DOHH2 (cell line): ENCODE results near the gene FAIM2.

ENCODE experiments used
- H3F3A ChIP-seq: fragments of 200-600 bp; sonication (generic), shearing (Covaris generic); 2 replicates; pipeline ENCODE4 v1.6.0; 2016; ENCODE audit warnings: antibody characterized with exemption, mild to moderate bottlenecking; ENCODE audit not compliant: control insufficient read depth, insufficient read depth
- H3K27ac ChIP-seq: fragments of 200-600 bp; sonication (generic); 2 replicates; pipeline ENCODE4 v1.5.1; 2014; ENCODE audit warnings: low read depth, mild to moderate bottlenecking, low read length, moderate library complexity
- H3K27me3 ChIP-seq: fragments of 200-600 bp; sonication (generic); 2 replicates; pipeline ENCODE4 v1.6.1; 2014; ENCODE audit warnings: mild to moderate bottlenecking, low read length, mixed read lengths; ENCODE audit not compliant: control insufficient read depth
- H3K36me3 ChIP-seq: fragments of 200-600 bp; sonication (generic); 2 replicates; pipeline ENCODE4 v1.6.1; 2014; ENCODE audit warnings: mild to moderate bottlenecking, low read length, moderate library complexity, mixed read lengths; ENCODE audit not compliant: control insufficient read depth
- H3K4me1 ChIP-seq: fragments of 200-600 bp; sonication (generic); 2 replicates; pipeline ENCODE4 v1.6.1; 2014; ENCODE audit warnings: mild to moderate bottlenecking, low read length, mixed read lengths; ENCODE audit not compliant: control insufficient read depth
- H3K4me2 ChIP-seq: fragments of 200-600 bp; sonication (generic); 2 replicates; pipeline ENCODE4 v1.6.0; 2014; ENCODE audit warnings: mild to moderate bottlenecking, low read length, moderate library complexity
- H3K4me3 ChIP-seq: fragments of 200-600 bp; sonication (generic); 2 replicates; pipeline ENCODE4 v1.5.1; 2014; ENCODE audit warnings: mild to moderate bottlenecking, low read length, mixed read lengths
- H3K79me2 ChIP-seq: fragments of 200-600 bp; sonication (generic); 2 replicates; pipeline ENCODE4 v1.6.1; 2014; ENCODE audit warnings: mild to moderate bottlenecking, low read length, mixed read lengths; ENCODE audit not compliant: control insufficient read depth
- H3K9me2 ChIP-seq: fragments of 200-600 bp; sonication (generic); replicated peaks from 2 replicates; pipeline ENCODE4 v1.6.1; 2014; ENCODE audit warnings: mild to moderate bottlenecking, low read length, mixed read lengths; ENCODE audit not compliant: control insufficient read depth
- H3K9me3 ChIP-seq: fragments of 200-600 bp; sonication (generic); 2 replicates; pipeline ENCODE4 v1.6.1; 2014; ENCODE audit warnings: antibody characterized with exemption, low read length, mixed read lengths; ENCODE audit not compliant: control insufficient read depth, insufficient read depth
- H4K20me1 ChIP-seq: fragments of 200-600 bp; sonication (generic); 2 replicates; pipeline ENCODE4 v1.6.0; 2014; ENCODE audit warnings: low read depth, mild to moderate bottlenecking, antibody characterized with exemption, low read length, moderate library complexity; ENCODE audit not compliant: control insufficient read depth, insufficient read depth
- CTCF ChIP-seq: fragments of 200-600 bp; sonication (generic); IDR thresholded peaks from one replicate; pipeline ENCODE4 v1.5.1; 2014; ENCODE audit warnings: antibody characterized with exemption, mild to moderate bottlenecking, low read depth, low read length; ENCODE audit not compliant: poor library complexity, severe bottlenecking
- EZH2phosphoT487 ChIP-seq: fragments of 200-600 bp; sonication (generic); IDR thresholded peaks from 2 replicates; pipeline ENCODE4 v1.6.1; 2017; ENCODE audit warnings: borderline replicate concordance, mild to moderate bottlenecking, antibody characterized with exemption, low read length, moderate library complexity, mixed read lengths

The FAIM2 gene

GRCh38 chr12:49882851-49883464 lies 20.7 kb downstream of the FAIM2 start:
- H3K9me2 ChIP-seq, result no peaks in the 10 kb centered on the region
- H3K4me3 ChIP-seq, result no peak overlapping the region
- no peaks in the 10 kb centered on the region for H3K79me2 ChIP-seq
- H3K36me3 ChIP-seq, result no peaks in the 10 kb centered on the region
- no peaks in the 10 kb centered on the region for H3K4me1 ChIP-seq
- H4K20me1 ChIP-seq, result no peaks in the 10 kb centered on the region
- H3F3A ChIP-seq, result peaks cover 9% of the 10 kb centered on the region
- H3K4me2 ChIP-seq, result no peak overlapping the region
- H3K27ac ChIP-seq, result no peak overlapping the region
- TF ChIP-seq CTCF (no peak), EZH2phosphoT487 (no peak)
- H3K27me3 ChIP-seq, result 0 out of 2 replicates have a peak, but pooled peaks cover 2% of the 10 kb centered on the region
- peaks cover 6% of the 10 kb centered on the region for H3K9me3 ChIP-seq

- Histone ChIP-seq H3K4me1 (no peaks in the 10 kb centered on the region), H3K36me3 (no peaks in the 10 kb centered on the region), H3K79me2 (no peaks in the 10 kb centered on the region), H3K27me3 (no peaks in the 10 kb centered on the region), H3K9me2 (no peaks in the 10 kb centered on the region), H4K20me1 (no peaks in the 10 kb centered on the region), H3F3A (peaks cover 12% of the 10 kb centered on the region), H3K4me3 (no peak overlapping the region), H3K27ac (no peak overlapping the region), H3K9me3 (peaks cover 6% of the 10 kb centered on the region), H3K4me2 (no peak overlapping the region)
- TF ChIP-seq EZH2phosphoT487 (no peak), CTCF (no peak)
Observed at GRCh38 chr12:49882248-49882850, 21.4 kb downstream of the FAIM2 start.

GRCh38 chr12:49881415-49882247 lies 22.1 kb downstream of the FAIM2 start:
- no peaks in the 10 kb centered on the region for H3K27me3 ChIP-seq
- no peak overlapping the region for H3K27ac ChIP-seq
- H3K79me2 ChIP-seq, result no peaks in the 10 kb centered on the region
- H4K20me1 ChIP-seq, result no peaks in the 10 kb centered on the region
- no peaks in the 10 kb centered on the region for H3K9me2 ChIP-seq
- no peak overlapping the region for H3K4me3 ChIP-seq
- H3K36me3 ChIP-seq, result no peaks in the 10 kb centered on the region
- peaks cover 12% of the 10 kb centered on the region for H3F3A ChIP-seq
- H3K4me1 ChIP-seq, result no peaks in the 10 kb centered on the region
- TF ChIP-seq CTCF (no peak), EZH2phosphoT487 (no peak)
- H3K4me2 ChIP-seq, result no peak overlapping the region
- H3K9me3 ChIP-seq, result peaks cover 6% of the 10 kb centered on the region
